RPMI7951 (cell line): Measurements from ENCODE around the gene SESN1. TPM values are rescaled to one million over a fixed set of nuclear protein-coding genes. Genes with fewer than 3 reads are reported as not detected.
"Not testable (repeated sequence)": the region's sequence is repeated elsewhere in the genome, so short reads cannot be mapped to it uniquely, and the experiment has no call there.

Experiments
- DNase-seq: peaks from one replicate; pipeline ENCODE4 v3.0.0-alpha.2; 2012; ENCODE audit warnings: low read depth
- total RNA-seq: library from RNA; depleted of rRNA; stranded (reverse); fragments of >200 nt; shearing (Covaris generic); gene quantifications from 2 replicates; pipeline ENCODE4 v1.2.3, GENCODE V29; 2014; rRNA removed

Gene SESN1
- total RNA-seq, result 9.1 and 9.9 TPM in 2 replicates

- DNase-seq, result peak; percentile 96
Measured at GRCh38 chr6:109094416-109095035, at the start of gene SESN1. Gene SESN1 (minus strand): TSS chr6:109094846. CDS start chr6:109094073, 773 bp downstream.

GRCh38 chr6:109143191-109143590, 48.5 kb upstream of the SESN1 start:
- DNase-seq, result no peak

- DNase-seq, result not testable (repeated sequence)
Measured at GRCh38 chr6:109142067-109142466, 47.4 kb upstream of the SESN1 start.

GRCh38 chr6:109139109-109139508, 44.5 kb upstream of the SESN1 start:
- DNase-seq, result peak; percentile 54

GRCh38 chr6:109136530-109136929, 41.9 kb upstream of the SESN1 start:
- not testable (repeated sequence) for DNase-seq

- not testable (repeated sequence) for DNase-seq
Measured at GRCh38 chr6:109136039-109136438, 41.4 kb upstream of the SESN1 start.

- not testable (repeated sequence) for DNase-seq
Measured at GRCh38 chr6:109135600-109135999, 41.0 kb upstream of the SESN1 start.

- no peak for DNase-seq
Measured at GRCh38 chr6:109130065-109130464, 35.4 kb upstream of the SESN1 start.

- no peak for DNase-seq
Measured at GRCh38 chr6:109125504-109125903, 30.9 kb upstream of the SESN1 start.

GRCh38 chr6:109124219-109124618, 29.6 kb upstream of the SESN1 start:
- no peak for DNase-seq

- DNase-seq, result no peak
Measured at GRCh38 chr6:109121411-109121810, 26.8 kb upstream of the SESN1 start.

- no peak for DNase-seq
Measured at GRCh38 chr6:109118871-109119354, 24.3 kb upstream of the SESN1 start.

- DNase-seq, result no peak
Measured at GRCh38 chr6:109118337-109118736, 23.7 kb upstream of the SESN1 start.

- no peak for DNase-seq
Measured at GRCh38 chr6:109117346-109118035, 22.8 kb upstream of the SESN1 start.

GRCh38 chr6:109112663-109113062, 18.0 kb upstream of the SESN1 start:
- DNase-seq, result not testable (repeated sequence)

- not testable (repeated sequence) for DNase-seq
Measured at GRCh38 chr6:109109663-109110062, 15.0 kb upstream of the SESN1 start.

GRCh38 chr6:109105681-109106080, 11.0 kb upstream of the SESN1 start:
- no peak for DNase-seq

- DNase-seq, result no peak
Measured at GRCh38 chr6:109104512-109104911, 9.9 kb upstream of the SESN1 start.

- no peak for DNase-seq
Measured at GRCh38 chr6:109103942-109104341, 9.3 kb upstream of the SESN1 start.

GRCh38 chr6:109102762-109103161, 8.1 kb upstream of the SESN1 start:
- DNase-seq, result no peak

GRCh38 chr6:109097661-109098060, 3.0 kb upstream of the SESN1 start:
- no peak for DNase-seq

GRCh38 chr6:109096208-109096607, 1.6 kb upstream of the SESN1 start:
- peak; percentile 14 for DNase-seq

GRCh38 chr6:109095835-109096084, 1.1 kb upstream of the SESN1 start:
- DNase-seq, result no peak
